ENCODE results near the gene IGF2BP2.
A peak's percentile ranks its signal among the peaks of the same experiment; 100 is the strongest.

Gene IGF2BP2

GRCh38 chr3:185740133-185740532 lies 84.7 kb downstream of the IGF2BP2 start:
- ATAC-seq, result no peak
- TF ChIP-seq CSDC2 (CRISPR knock-in tag; IDR thresholded peaks at IDR 0.05) (no peak), RARB (CRISPR knock-in tag; IDR thresholded peaks at IDR 0.05) (no peak), ZNF70 (CRISPR knock-in tag; IDR thresholded peaks at IDR 0.05) (no peak), OSR1 (CRISPR knock-in tag; IDR thresholded peaks at IDR 0.05) (no peak), ZNF8 (CRISPR knock-in tag; IDR thresholded peaks at IDR 0.05) (no peak), TCF4 (CRISPR knock-in tag; IDR thresholded peaks at IDR 0.05; ENCODE audit: borderline replicate concordance) (no peak), PATZ1 (CRISPR knock-in tag; IDR thresholded peaks at IDR 0.05; ENCODE audit: borderline replicate concordance) (no peak), TSHZ2 (CRISPR knock-in tag; IDR thresholded peaks at IDR 0.05) (no peak), GLIS3 (CRISPR knock-in tag; IDR thresholded peaks at IDR 0.05) (no peak)

DNA sequence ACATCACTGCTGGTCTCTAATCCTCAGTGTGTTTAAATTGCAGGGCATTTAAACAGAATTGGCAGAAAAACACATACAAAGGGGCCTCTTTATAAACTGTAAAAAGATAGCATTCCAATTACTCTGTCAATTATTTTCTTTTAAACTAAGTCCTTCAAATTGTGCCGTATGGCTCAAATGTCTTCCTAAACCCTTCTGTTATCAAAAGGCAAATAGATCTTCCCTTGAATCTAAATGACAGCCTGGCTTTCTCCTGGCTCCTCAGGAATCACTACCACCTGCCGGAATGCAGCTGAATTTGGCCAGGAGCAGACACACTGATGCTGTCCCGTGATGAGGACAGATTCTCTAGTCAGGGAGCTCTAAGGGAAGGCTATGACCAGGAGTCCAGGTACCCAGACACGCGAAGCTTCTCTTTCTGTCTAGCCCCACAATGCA lies 85.6 kb downstream of the IGF2BP2 start:
- TF ChIP-seq POU6F1 (CRISPR knock-in tag; IDR thresholded peaks at IDR 0.05; ENCODE audit: borderline replicate concordance, low read depth) (no peak), CREB5 (CRISPR knock-in tag; IDR thresholded peaks at IDR 0.05; ENCODE audit: low read depth) (no peak), ZNF8 (CRISPR knock-in tag; IDR thresholded peaks at IDR 0.05) (no peak), SNAI2 (CRISPR knock-in tag; IDR thresholded peaks at IDR 0.05) (no peak), PATZ1 (CRISPR knock-in tag; IDR thresholded peaks at IDR 0.05; ENCODE audit: borderline replicate concordance) (no peak), TCF4 (CRISPR knock-in tag; IDR thresholded peaks at IDR 0.05; ENCODE audit: borderline replicate concordance) (no peak), RARB (CRISPR knock-in tag; IDR thresholded peaks at IDR 0.05) (no peak), ISL1 (CRISPR knock-in tag; IDR thresholded peaks at IDR 0.05) (no peak), ZNF565 (CRISPR knock-in tag; conservative IDR thresholded peaks at IDR 0.05; ENCODE audit: low read depth) (no peak), TSHZ2 (CRISPR knock-in tag; IDR thresholded peaks at IDR 0.05) (no peak), ESRRG (CRISPR knock-in tag; IDR thresholded peaks at IDR 0.05) (no peak)
- ATAC-seq, result peak; percentile 32

Measured in SK-N-SH treated with all-trans-retinoic acid at 6 μM for 48 hours (cell line).